Colonic mucosa (tissue), 4 donors: ENCODE results near the gene RFX2. TPM values are rescaled to one million over a fixed set of nuclear protein-coding genes. Genes with fewer than 3 reads are reported as not detected.

Source experiments
- DNase-seq: peaks from one replicate; pipeline ENCODE4 v3.0.0-alpha.2; 2020
- H3K27ac ChIP-seq: fragments of 200-600 bp; one replicate; pipeline ENCODE4 v1.8.0; 2021
- H3K27me3 ChIP-seq: fragments of 200-600 bp; one replicate; pipeline ENCODE4 v1.8.0; 2021
- H3K36me3 ChIP-seq: fragments of 200-600 bp; one replicate; pipeline ENCODE4 v1.8.0; 2021
- H3K4me1 ChIP-seq: fragments of 200-600 bp; one replicate; pipeline ENCODE4 v1.8.0; 2021; ENCODE audit warnings: mild to moderate bottlenecking
- H3K4me3 ChIP-seq: fragments of 200-600 bp; one replicate; pipeline ENCODE4 v1.8.0; 2021
- H3K9ac ChIP-seq, 2 donors: one replicate each; pipeline ENCODE4 v1.7.0; 2013; ENCODE audit warnings: control low read depth in 2 of 2, low read depth in 2 of 2, low read length in 2 of 2
- H3K9me3 ChIP-seq: fragments of 200-600 bp; one replicate; pipeline ENCODE4 v1.8.0; 2021
- intact Hi-C: fragments of 100-400 bp; cut with DNase I; formaldehyde crosslinking; loops from one replicate; pipeline ENCODE4 v1.14.1; 2022
- total RNA-seq, 2 donors: library from RNA; stranded (reverse); fragmentation: NEBNext Ultra II Directional in 1 of 2; extraction: Animal tissue kit (Norgen Biotek cat#: 25700) in 1 of 2; gene quantifications; one replicate each; pipeline ENCODE4 v1.2.1, GENCODE V29; 2021
- TF ChIP-seq, protein P1 (sequence below): fragments of 200-600 bp; IDR thresholded peaks from one replicate; pipeline ENCODE4 v1.8.0; 2022; ENCODE audit warnings: antibody characterized with exemption, mild to moderate bottlenecking
- donor health status: healthy.
- donor health status: DM: no; HTN: no; CAD: no.
- donor health status: DM: no; HTN: no; CAD: no.

Gene RFX2
- total RNA-seq, 2 donors from 2014 or later: 6.2 to 7.3 TPM

DNA sequence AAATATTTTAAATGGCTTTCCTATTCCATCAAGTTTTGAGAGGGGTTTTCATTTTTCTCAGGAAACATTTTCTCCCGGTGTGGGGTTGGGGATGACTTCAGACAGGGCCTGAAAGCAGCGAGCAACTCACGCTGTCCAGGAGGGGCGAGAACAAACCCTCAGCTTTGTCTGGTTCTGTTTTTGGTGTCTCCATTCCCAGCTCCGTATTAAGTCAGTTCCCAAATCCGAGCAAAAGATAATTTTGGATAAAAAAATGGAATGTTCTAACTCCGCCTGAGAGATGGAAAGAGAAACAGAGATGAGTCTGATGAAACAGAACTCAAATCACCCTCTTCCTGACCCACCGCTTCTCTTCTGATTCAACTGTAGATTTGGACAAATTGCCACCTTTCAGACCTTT is 38.4 kb downstream of the RFX2 start:
- Histone ChIP-seq H3K9me3 (no peaks in the 10 kb centered on the region), H3K27ac (peak overlapping the region; percentile 15), H3K9ac (no peak overlapping the region), H3K27me3 (no peaks in the 10 kb centered on the region), H3K4me1 (peaks cover 2% of the 10 kb centered on the region), H3K36me3 (no peaks in the 10 kb centered on the region), H3K4me3 (no peak overlapping the region)
- TF ChIP-seq, protein P1, sequence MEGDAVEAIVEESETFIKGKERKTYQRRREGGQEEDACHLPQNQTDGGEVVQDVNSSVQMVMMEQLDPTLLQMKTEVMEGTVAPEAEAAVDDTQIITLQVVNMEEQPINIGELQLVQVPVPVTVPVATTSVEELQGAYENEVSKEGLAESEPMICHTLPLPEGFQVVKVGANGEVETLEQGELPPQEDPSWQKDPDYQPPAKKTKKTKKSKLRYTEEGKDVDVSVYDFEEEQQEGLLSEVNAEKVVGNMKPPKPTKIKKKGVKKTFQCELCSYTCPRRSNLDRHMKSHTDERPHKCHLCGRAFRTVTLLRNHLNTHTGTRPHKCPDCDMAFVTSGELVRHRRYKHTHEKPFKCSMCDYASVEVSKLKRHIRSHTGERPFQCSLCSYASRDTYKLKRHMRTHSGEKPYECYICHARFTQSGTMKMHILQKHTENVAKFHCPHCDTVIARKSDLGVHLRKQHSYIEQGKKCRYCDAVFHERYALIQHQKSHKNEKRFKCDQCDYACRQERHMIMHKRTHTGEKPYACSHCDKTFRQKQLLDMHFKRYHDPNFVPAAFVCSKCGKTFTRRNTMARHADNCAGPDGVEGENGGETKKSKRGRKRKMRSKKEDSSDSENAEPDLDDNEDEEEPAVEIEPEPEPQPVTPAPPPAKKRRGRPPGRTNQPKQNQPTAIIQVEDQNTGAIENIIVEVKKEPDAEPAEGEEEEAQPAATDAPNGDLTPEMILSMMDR: no peak
- no peak for DNase-seq
- intact Hi-C loops: no loop called here

DNA sequence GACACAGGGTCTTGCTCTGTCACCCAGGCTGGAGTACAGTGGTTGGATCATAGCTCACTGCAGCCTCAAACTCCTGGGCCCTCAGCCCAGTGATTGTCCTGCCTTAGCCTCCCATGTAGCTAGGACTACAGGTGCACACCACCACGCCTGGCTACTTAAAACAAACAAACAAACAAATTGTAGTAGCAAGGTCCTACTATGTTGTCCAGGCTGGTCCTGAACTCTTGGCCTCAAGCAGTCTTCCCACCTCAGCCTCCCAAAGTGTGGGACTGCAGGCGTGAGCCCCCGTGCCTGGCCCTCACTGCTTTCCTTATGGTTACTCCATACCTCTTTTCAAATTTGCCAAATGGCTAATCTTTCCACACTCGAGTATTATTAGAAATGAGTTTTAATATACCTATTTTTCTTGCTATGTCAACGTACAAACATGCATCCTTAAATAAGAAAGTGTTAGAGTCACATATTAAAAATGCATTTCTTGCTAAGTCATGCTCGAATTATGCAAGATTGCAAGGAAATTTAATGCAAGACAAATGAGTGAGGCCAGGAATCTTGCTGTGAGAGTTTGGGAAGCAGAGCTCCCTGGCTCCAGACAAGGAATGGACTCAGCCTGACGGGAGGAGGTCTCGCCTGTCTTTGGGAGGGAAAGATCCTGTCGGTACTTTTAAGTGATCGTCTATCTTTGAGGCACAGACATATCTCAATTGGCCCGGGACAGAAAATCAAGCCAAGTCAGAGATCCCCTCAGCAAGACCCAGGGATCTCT is 39.4 kb downstream of the RFX2 start:
- Histone ChIP-seq H3K9ac (no peak overlapping the region), H3K4me1 (peaks cover 11% of the 10 kb centered on the region), H3K36me3 (no peaks in the 10 kb centered on the region), H3K4me3 (no peak overlapping the region), H3K9me3 (no peaks in the 10 kb centered on the region), H3K27ac (no peak overlapping the region), H3K27me3 (no peaks in the 10 kb centered on the region)
- peak; percentile 17 for DNase-seq
- intact Hi-C loops: no loop called here
- TF ChIP-seq, protein P1: no peak

DNA sequence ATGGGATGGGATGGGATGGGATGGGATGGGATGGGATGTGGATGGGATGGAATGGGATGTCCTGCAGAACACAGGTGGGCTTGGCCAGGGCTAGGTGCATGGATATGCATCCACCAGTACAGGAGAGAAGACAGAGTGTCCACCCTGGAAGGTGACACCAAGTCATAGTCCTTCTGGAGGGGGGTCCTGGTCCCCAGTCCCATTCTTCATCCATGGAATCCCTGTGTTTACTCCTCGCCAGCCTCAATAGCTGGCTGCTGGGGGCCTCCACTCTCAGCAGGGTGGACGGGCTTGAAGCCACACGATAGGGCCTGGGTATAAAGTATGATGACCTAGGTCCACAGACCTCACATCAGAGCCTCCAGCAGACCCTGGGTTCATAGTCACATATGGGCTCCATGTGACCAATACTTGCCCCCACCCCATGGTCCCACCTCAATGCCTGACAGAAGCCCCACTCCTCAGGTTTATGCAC is 40.1 kb downstream of the RFX2 start:
- intact Hi-C loops: no loop called here
- H3K27ac ChIP-seq: no peak overlapping the region
- no peak overlapping the region for H3K9ac ChIP-seq

DNA sequence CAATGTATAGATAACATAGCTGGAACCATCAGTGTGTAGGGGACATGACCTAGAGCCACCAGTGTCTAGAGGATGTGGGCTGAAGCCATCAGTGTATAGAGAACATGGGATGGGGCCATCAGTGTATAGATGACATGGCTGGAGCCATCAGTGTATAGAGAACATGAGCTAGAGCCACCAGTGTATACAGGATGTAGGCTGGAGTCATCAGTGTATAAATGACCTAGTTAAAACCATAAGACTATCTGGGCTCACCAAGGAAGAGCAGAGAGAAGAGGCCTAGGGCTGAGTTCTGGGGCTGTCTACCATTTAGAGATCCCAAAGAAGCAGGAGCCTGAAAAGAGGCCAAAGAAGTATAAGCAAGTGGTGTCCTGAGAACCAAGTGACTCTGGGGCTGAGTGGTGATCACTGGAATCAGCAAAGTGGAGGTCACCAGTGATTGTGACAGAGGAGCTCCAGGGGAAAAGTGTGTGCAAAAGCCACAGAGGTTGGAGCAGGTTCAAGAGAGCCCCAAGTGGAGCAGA is 41.0 kb downstream of the RFX2 start:
- intact Hi-C loops: no loop called here
- H3K36me3 ChIP-seq: no peaks in the 10 kb centered on the region
- TF ChIP-seq, protein P1: no peak
- H3K27ac ChIP-seq: no peak overlapping the region
- H3K9me3 ChIP-seq: no peaks in the 10 kb centered on the region
- H3K4me1 ChIP-seq: peaks cover 16% of the 10 kb centered on the region
- DNase-seq: peak; percentile 13
- no peaks in the 10 kb centered on the region for H3K27me3 ChIP-seq
- no peak overlapping the region for H3K9ac ChIP-seq
- H3K4me3 ChIP-seq: no peak overlapping the region

More for the DNA sequence above, 40.1 kb downstream of the RFX2 start:
- H3K9me3 ChIP-seq: no peaks in the 10 kb centered on the region
- H3K36me3 ChIP-seq: no peaks in the 10 kb centered on the region
- TF ChIP-seq, protein P1: no peak
- H3K4me3 ChIP-seq: no peak overlapping the region
- H3K4me1 ChIP-seq: peaks cover 16% of the 10 kb centered on the region
- H3K27me3 ChIP-seq: no peaks in the 10 kb centered on the region
- peak; percentile 10 for DNase-seq

DNA sequence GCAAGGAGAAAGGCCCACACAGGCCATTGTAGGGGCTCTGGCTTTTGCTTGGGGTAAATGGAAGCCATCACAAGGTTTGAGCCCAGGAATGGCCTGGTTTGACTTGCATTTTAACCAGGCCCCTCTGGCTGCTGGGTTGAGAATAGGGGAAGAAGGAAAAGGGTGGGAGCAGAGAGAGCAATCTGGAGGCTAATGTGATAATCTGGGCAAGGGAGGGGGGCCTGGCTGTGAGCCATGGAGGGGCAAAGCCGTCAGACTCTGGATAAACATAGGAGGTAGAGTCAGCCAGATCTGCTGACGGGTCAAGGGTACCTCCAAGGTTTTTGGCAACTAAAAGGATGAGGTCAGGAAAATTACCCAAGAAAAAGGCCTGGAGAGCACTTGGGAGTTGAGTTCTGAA is 41.6 kb downstream of the RFX2 start:
- Histone ChIP-seq H3K9ac (no peak overlapping the region), H3K27me3 (no peaks in the 10 kb centered on the region), H3K36me3 (no peaks in the 10 kb centered on the region), H3K4me1 (peaks cover 16% of the 10 kb centered on the region), H3K9me3 (no peaks in the 10 kb centered on the region), H3K27ac (no peak overlapping the region), H3K4me3 (no peak overlapping the region)
- TF ChIP-seq, protein P1: no peak
- peak; percentile 16 for DNase-seq
- intact Hi-C loops: no loop called here
